Astrocyte (in vitro differentiated cells and primary cell): ENCODE measurements around the gene ZBTB8A.

Source experiments
- CTCF ChIP-seq: IDR thresholded peaks from 2 replicates; pipeline ENCODE4 v1.5.1; 2011; ENCODE audit warnings: low read depth, mild to moderate bottlenecking, inconsistent platforms, low read length, moderate library complexity; ENCODE audit not compliant: insufficient read depth
- EZH2 ChIP-seq: IDR thresholded peaks from 2 replicates; pipeline ENCODE4 v1.6.1; 2012; ENCODE audit warnings: mild to moderate bottlenecking, low read length, inconsistent platforms; ENCODE audit not compliant: insufficient read depth

- TF ChIP-seq CTCF (no peak), EZH2 (no peak)
Measured at GRCh38 chr1:32501865-32502264, 37.4 kb upstream of the ZBTB8A start.
